ENCODE data around the gene RASSF4.

The RASSF4 gene, protein sequence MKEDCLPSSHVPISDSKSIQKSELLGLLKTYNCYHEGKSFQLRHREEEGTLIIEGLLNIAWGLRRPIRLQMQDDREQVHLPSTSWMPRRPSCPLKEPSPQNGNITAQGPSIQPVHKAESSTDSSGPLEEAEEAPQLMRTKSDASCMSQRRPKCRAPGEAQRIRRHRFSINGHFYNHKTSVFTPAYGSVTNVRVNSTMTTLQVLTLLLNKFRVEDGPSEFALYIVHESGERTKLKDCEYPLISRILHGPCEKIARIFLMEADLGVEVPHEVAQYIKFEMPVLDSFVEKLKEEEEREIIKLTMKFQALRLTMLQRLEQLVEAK

DNA sequence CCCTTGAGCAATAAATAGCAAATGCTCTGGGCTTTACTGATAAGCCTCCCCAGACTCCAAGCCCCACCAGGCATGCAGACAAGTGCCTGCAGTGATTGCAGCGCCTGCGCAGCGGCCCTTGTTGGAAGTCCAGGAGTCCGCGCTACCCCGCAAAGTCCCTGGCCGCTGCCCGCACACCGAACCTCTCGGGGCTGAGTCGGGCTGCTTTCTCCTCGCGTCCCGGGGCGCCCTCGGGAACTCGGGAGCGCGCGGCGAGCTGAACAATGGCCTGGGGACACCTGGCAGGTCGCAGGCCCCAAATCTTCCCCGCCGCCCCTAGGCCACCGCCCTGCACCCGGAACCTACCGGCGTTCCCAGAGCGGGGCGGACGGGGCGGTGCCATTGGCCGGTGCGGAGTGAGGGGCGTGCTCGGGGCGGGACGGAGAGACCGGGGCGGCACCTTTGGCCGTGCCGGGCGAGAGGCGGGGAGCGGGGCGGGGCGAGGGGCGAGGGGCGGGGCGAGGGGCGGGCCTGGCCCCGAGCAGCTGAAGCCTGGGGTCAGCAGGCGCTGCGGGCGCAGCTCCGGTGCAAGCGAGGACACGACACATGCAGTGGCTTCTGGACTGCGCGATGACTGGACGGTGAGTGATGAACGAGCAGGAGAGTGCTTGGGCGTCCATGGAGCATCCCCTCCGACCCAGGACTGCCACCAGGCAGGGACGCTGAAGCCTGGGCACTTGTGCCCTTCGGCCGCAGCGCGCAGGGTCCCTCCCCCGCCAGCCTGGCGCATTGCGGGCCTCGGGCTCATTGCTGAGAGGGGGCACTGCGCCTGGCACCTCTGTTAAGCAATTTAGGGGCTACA lies at the start of gene RASSF4:
TSS of gene RASSF4 (plus strand) at position 556 of the 841 bp plus-strand sequence. CDS start 10,401 bp downstream, outside the sequence.
- no peak for DNase-seq

DNA sequence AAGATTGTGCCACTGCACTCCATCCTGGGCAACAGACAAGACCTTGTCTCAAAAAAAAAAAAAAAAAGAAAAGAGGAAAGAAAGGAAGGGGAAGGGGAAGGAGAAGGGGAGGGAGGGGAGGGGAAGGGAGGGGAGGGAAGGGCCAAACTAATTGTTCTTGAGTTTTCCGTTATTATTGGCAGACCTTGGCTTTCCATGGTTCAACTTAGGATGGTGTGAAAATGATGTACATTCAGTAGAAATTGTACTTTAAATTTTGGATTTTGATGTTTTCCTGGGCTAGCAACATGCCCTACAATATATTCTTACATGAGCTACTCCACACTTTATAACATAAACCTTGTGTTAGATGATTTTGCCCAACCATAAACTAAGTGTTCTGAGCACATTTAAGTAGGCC lies 49.7 kb upstream of the RASSF4 start:
- DNase-seq: no peak

GRCh38 chr10:44910602-44911001 lies 49.0 kb upstream of the RASSF4 start:
- DNase-seq: no peak

GRCh38 chr10:44911081-44911540 lies 48.5 kb upstream of the RASSF4 start, which contains the start of gene TMEM72:
TMEM72 (plus strand) TSS chr10:44911337; CDS start chr10:44911513, 176 bp downstream.
- no peak for DNase-seq

GRCh38 chr10:44911951-44912350 lies 47.7 kb upstream of the RASSF4 start:
- DNase-seq: no peak

GRCh38 chr10:44913350-44914081 lies 46.1 kb upstream of the RASSF4 start:
- no peak for DNase-seq

GRCh38 chr10:44914891-44915290 lies 44.7 kb upstream of the RASSF4 start:
- no peak for DNase-seq

- no peak for DNase-seq
These were observed 43.2 kb upstream of the RASSF4 start for GRCh38 chr10:44916429-44916828.

DNA sequence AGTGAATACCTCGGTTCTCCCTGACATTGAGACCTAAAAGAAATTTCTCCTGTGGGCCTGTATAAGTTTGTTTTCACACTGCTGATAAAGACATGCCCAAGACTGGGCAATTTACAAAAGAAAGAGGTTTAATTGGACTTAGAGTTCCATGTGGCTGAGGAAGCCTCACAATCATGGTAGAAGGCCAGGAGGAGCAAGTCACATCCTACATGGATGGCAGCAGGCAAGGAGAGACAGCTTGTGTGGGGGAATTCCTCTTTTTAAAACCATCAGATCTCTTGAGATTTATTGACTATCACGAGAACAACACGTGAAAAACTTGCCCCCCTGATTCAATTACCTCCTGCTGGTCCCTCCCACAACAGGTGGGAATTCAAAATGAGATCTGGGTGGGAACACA lies 41.8 kb upstream of the RASSF4 start:
- DNase-seq: no peak

GRCh38 chr10:44920252-44920651 lies 39.4 kb upstream of the RASSF4 start:
- DNase-seq: no peak

DNA sequence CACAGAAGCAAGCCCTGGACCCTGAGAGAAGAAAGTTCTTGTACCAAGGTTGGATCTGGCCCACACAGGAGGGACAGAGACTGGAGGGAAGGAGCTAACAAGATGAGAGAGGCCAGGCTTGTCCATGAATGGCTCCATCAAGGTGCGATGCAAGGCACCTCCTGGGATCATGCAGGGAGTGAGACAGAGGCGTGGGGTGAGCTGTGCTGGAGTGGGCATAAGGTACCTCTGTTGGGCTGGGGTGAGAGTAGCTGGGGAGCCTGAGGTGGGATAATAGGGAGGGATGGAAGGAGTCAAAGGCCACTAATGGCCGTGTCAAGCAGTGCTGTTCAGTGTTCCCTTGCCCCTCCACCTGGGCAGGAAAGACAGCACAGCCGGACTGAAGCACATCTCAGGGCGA lies 38.5 kb upstream of the RASSF4 start:
- no peak for DNase-seq

DNA sequence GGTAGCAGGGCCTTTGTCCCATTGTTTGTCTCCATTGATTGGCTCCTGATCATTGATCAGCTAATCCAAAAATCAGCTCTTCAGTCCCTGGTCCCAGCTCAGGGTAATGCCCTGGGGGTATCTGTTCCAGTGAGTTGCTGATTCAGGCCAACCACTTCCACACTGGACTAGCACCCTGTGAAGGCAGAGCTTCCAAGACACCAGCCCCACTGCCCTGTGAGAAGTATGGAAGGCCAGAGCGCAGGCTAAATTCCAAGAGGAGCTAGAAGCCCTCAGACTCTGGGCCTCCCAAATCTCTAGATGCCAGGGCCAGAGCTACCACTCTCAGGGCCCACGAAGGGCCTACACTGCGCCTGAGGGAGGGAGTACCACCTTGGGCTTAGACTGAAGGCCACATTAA lies 38.1 kb upstream of the RASSF4 start:
- no peak for DNase-seq

- no peak for DNase-seq
These were observed 37.6 kb upstream of the RASSF4 start for GRCh38 chr10:44922021-44922420.

GRCh38 chr10:44922796-44923545 lies 36.6 kb upstream of the RASSF4 start:
- DNase-seq: no peak

DNA sequence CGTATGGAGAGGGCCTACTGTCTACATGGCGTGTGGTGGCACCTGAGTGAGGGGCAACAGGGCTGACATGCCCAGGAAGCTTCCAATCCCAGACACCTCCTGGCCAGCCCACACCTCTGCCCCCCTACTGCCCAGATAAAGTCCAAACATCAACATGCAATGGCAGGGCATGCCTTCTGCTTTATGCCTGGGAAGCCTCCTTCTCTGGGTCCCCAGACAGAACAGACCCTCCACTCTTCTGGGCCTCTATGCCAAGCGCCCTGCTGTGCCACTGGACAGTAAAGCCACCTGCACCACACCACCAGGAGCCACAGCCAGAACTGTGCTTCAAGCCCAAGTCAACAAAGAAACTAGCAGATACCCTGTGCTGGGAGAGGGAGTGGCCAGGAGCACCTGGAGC lies 36.0 kb upstream of the RASSF4 start:
- no peak for DNase-seq

DNA sequence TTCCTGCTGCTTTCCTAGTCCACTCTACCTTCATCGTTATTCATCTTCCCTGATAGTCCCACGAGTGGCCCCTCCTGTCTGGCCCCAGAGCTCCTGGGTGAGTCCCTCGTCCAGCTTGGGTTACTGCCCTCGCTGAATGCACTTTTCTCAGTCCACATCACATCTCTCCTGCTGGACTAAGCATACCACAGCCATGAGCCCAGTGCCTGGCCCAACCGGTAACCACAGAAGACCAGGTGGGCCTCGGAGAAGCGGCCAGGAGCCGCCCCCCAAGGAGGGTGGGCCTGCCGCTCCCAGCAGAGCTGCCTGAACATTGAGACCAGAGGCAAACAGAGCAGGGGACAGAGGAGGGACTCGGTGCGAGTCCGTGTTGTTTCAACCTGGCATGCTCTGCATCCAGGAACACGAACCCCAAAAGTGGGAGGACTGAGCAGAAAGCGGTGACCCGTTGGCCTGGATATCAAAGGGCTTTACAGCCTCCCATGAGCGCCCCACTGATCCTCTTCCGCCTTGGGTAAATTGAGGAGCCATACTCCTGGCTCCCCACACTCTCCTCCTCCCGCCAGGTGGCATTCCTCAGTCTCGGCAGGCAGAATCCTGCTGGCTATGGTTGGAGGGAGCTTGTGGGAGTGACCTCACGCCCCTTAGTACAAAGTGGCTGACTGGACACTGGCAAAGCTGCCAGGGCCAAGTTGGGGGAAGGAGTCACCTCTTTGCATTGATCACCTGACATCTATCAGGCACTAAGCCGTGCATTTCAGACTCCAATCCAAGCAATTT lies 35.2 kb upstream of the RASSF4 start:
- no peak for DNase-seq

GRCh38 chr10:44925224-44925623 lies 34.4 kb upstream of the RASSF4 start:
- DNase-seq: no peak

GRCh38 chr10:44925811-44926750 lies 33.5 kb upstream of the RASSF4 start:
- no peak for DNase-seq

DNA sequence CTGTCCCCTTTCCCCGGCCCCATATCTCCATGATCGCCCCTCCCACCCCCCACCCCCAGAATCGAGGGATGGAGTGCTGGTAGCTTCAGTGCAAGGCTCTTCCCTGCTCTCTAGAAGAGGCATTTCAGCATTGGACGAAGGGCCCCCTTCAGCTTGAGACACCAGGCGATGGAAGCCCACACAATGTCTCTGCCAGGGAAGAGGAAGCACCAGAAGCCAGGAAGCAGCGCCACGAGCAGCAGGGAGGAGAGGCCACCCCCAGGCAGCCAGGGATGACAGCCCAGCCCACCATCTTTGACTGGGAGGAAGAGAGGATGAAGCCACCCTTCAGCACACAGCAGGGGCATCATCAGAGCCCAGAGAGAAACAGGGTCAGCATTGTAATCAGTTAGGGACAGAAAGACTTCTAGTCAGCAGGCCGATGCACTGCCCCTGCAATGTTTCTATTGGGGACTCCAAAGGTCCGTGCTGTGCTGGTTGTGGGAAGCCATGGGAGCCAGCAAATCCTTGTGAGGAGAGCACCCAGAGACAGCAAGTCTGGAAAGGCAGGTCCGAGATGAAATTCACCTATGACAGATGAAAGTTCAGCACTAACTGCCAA lies 32.8 kb upstream of the RASSF4 start:
- no peak for DNase-seq

- no peak for DNase-seq
These were observed 32.2 kb upstream of the RASSF4 start for GRCh38 chr10:44927352-44927751.

Data from COR-L47 (cell line).